ENCODE data around the gene BLOC1S1. TPM values are rescaled to one million over a fixed set of nuclear protein-coding genes. Genes with fewer than 3 reads are reported as not detected.

Gene BLOC1S1
- total RNA-seq, 1 donor from 2014 or later: 173 TPM

DNA sequence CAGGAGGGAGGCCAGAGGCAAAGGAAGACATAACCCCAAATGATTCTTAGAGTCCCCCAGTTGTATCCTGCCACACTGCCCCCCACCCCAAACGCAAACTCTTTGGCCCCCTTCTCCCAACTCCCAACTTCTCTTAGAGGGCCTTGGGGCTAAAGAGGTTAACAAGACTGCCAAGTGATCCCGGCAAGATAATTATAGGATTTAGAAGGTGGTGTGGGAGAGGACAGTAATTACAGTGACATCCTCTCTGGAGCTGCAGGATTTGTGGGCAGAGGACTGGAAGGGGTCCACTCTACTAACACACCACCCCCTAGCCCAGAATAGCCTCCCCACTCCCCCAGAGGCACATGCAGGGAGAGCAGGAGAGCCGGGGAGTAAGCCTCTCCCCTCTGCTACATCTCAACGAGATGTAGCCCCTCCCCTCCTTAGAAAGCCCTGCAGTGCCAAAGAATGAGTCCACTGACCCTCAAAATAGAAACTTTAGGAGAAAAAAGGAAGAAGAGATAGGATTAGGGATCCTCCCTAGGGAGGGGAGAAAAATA, 21.8 kb downstream of the BLOC1S1 start:
- Histone ChIP-seq H3K9me3 (no peaks in the 10 kb centered on the region), H3K27ac (peak overlapping the region; percentile 85), H3K36me3 (no peaks in the 10 kb centered on the region), H3K27me3 (no peaks in the 10 kb centered on the region), H3K4me3 (peak overlapping the region; percentile 50 to 60), H3K4me1 (peaks cover 25% of the 10 kb centered on the region)
- no peak for DNase-seq (ENCODE audit: extremely low spot score in 2 of 2)
- TF ChIP-seq POLR2AphosphoS5 (IDR thresholded peaks at IDR 0.05; ENCODE audit: insufficient read depth in 1 of 2, low read depth in 1 of 2): no peak
- TF ChIP-seq POLR2A (IDR thresholded peaks at IDR 0.05): no peak
- TF ChIP-seq, protein P1, sequence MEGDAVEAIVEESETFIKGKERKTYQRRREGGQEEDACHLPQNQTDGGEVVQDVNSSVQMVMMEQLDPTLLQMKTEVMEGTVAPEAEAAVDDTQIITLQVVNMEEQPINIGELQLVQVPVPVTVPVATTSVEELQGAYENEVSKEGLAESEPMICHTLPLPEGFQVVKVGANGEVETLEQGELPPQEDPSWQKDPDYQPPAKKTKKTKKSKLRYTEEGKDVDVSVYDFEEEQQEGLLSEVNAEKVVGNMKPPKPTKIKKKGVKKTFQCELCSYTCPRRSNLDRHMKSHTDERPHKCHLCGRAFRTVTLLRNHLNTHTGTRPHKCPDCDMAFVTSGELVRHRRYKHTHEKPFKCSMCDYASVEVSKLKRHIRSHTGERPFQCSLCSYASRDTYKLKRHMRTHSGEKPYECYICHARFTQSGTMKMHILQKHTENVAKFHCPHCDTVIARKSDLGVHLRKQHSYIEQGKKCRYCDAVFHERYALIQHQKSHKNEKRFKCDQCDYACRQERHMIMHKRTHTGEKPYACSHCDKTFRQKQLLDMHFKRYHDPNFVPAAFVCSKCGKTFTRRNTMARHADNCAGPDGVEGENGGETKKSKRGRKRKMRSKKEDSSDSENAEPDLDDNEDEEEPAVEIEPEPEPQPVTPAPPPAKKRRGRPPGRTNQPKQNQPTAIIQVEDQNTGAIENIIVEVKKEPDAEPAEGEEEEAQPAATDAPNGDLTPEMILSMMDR (IDR thresholded peaks at IDR 0.05): no peak
- intact Hi-C loops (cut with DNase I): loop anchor here (2.0 kb wide), 1 partner anchor 203 kb away; no protein-coding TSS in a partner anchor

DNA sequence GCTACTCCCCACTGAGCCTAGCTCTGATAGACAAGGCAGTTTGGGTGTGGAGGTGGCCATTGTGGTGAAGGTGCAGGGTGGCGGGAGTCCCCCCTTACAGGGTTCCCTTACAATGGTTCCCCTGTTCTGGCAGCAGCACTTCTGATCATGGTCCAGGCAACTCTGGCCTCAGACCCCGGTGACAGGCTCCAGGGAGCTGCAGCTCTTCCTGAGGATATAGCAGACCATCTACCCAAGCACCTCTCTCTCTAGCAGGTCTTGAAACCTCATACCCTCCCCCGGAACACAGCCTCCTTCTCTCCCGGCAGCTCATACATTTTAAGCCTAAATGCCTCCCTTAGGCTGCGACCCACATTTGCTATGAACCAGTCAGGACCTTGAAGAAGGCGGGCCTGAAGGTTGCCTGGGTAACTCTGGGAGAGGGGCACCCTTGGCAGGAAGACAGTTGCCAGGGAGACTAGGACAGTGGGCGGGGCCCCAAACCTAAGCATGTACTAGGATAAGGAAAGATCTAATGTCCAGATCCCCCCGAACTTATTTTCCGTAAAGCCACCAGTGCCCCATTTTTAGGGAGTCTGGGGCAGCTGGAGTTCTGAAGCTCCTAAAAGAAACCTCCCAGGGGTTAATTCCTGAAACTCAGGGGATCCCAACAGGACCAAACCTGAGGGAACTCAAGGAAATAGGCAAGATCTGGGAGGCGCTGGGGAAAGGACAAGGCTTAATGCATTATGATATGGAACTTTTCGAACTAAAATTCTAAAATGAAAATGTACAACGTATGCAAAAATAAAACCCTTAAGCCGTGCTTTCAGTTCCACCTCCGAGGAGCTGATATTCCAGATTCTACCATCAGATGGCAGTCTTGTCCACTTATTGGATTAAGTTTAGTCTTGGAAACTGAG, 22.5 kb downstream of the BLOC1S1 start:
- no peaks in the 10 kb centered on the region for H3K9me3 ChIP-seq
- intact Hi-C loops (cut with DNase I): no loop called here
- TF ChIP-seq POLR2A (IDR thresholded peaks at IDR 0.05): no peak
- peak in 1 of 2 donors; percentile 72 for TF ChIP-seq POLR2AphosphoS5 (IDR thresholded peaks at IDR 0.05; ENCODE audit: insufficient read depth in 1 of 2, low read depth in 1 of 2)
- TF ChIP-seq, protein P1 (IDR thresholded peaks at IDR 0.05): peak; percentile 80 to 95 (median 81)

DNA sequence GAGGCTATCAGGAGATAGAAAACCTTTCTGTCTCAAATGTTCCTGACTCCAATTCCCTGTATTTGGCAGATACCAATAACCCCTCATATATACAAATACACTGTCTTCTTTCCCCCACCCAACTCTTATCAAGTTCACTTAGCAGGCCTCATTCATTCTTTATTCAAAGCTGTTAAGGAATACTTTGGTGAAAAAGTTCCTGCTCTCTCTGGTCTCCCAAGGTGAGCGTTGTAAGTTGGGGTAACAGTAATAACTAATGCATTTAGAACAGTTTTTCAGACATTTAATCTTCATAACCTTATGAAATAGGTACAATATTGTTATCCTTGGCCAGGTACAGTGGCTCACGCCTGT, 23.2 kb downstream of the BLOC1S1 start:
- DNase-seq (ENCODE audit: extremely low spot score in 2 of 2): no peak
- Histone ChIP-seq H3K4me1 (peaks cover 32% of the 10 kb centered on the region), H3K9me3 (no peaks in the 10 kb centered on the region), H3K36me3 (no peaks in the 10 kb centered on the region), H3K27me3 (no peaks in the 10 kb centered on the region), H3K27ac (no peak overlapping the region), H3K4me3 (peak overlapping the region; percentile 50 to 60)
- TF ChIP-seq POLR2A (IDR thresholded peaks at IDR 0.05): no peak
- TF ChIP-seq POLR2AphosphoS5 (IDR thresholded peaks at IDR 0.05; ENCODE audit: insufficient read depth in 1 of 2, low read depth in 1 of 2): no peak
- TF ChIP-seq, protein P1 (IDR thresholded peaks at IDR 0.05): no peak
- intact Hi-C loops (cut with DNase I): no loop called here

More for the DNA sequence above, 22.5 kb downstream of the BLOC1S1 start:
- Histone ChIP-seq H3K27ac (peak overlapping the region; percentile 85), H3K36me3 (no peaks in the 10 kb centered on the region), H3K4me1 (peaks cover 26% of the 10 kb centered on the region), H3K4me3 (peak overlapping the region; percentile 50 to 60), H3K27me3 (no peaks in the 10 kb centered on the region)
- DNase-seq (ENCODE audit: extremely low spot score in 2 of 2): no peak

DNA sequence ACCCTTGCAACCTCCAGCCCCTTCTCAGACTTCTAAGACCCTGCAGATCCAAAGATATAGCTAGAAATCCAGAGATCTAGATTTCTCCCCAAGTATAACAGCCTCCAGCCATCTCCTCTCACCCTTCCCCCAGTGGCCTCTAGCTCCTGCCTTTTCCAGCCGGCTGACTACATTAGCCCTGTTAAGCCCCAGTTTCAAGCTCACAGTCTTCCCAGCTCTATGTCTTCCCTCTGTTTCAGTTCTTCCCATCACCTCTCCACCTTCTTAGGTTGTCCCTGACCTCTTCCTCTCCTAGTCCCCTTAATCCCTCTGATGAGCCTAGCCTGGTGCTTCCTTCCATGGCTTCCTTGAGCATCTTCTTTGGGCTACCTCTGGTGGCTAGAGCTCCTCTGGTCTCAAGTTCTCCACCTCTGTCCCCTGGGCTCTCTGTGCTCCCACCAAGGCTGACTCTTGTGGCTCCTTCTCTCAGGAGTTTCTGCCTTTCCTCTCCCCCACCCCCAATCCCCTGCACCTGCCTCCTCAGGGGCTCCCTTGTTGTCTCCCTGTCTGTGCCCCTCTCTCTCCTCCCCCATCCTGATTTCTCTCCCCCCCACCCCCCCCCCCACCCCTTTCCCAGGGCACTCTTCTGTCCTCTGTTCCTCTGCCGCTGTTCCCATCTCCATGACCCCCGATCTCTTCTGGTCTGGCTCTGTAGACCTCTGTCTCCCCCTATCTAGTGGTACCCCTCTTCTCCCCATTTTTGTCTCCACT, 26.3 kb downstream of the BLOC1S1 start:
- no peaks in the 10 kb centered on the region for H3K36me3 ChIP-seq
- H3K27ac ChIP-seq: peak overlapping the region; percentile 80
- H3K4me3 ChIP-seq: peak overlapping the region; percentile 59 to 63
- intact Hi-C loops (cut with DNase I): loop anchor here (10.0 kb wide), 1 partner anchor 53 kb away; no protein-coding TSS in a partner anchor
- H3K27me3 ChIP-seq: no peaks in the 10 kb centered on the region
- no peak for DNase-seq (ENCODE audit: extremely low spot score in 2 of 2)
- H3K9me3 ChIP-seq: no peaks in the 10 kb centered on the region
- no peak for TF ChIP-seq POLR2AphosphoS5 (IDR thresholded peaks at IDR 0.05; ENCODE audit: insufficient read depth in 1 of 2, low read depth in 1 of 2)
- no peak for TF ChIP-seq POLR2A (IDR thresholded peaks at IDR 0.05)
- TF ChIP-seq, protein P1 (IDR thresholded peaks at IDR 0.05): no peak
- peaks cover 50% of the 10 kb centered on the region for H3K4me1 ChIP-seq

Data from vagina (tissue), 2 donors.